ENCODE measurements around the gene RNF149.
"Not testable (repeated sequence)": the region's sequence is repeated elsewhere in the genome, so short reads cannot be mapped to it uniquely, and the experiment has no call there.

Gene RNF149

GRCh38 chr2:101244373-101244772 is 64.1 kb downstream of the RNF149 start:
- ATAC-seq (replicated peaks; ENCODE audit: extremely low read depth, poor library complexity, severe bottlenecking); H3K4me3 Mint-ChIP-seq; H3K36me3 Mint-ChIP-seq (ENCODE audit: insufficient read depth); H3K27me3 Mint-ChIP-seq; H3K27ac Mint-ChIP-seq (ENCODE audit: low read depth); DNase-seq (ENCODE audit: low spot score in 2 of 2); H3K9me3 Mint-ChIP-seq; H3K4me1 Mint-ChIP-seq: not testable (repeated sequence)

- Mint-ChIP-seq H3K36me3 (ENCODE audit: insufficient read depth) (no peaks in the 10 kb centered on the region), H3K4me1 (peaks cover 9% of the 10 kb centered on the region), H3K27me3 (no peaks in the 10 kb centered on the region), H3K9me3 (no peaks in the 10 kb centered on the region), H3K4me3 (no peak overlapping the region), H3K27ac (ENCODE audit: low read depth) (no peak overlapping the region)
- DNase-seq (ENCODE audit: low spot score in 2 of 2) (no peak), ATAC-seq (replicated peaks; ENCODE audit: extremely low read depth, poor library complexity, severe bottlenecking) (no peak)
Measured at GRCh38 chr2:101241158-101241557, 67.3 kb downstream of the RNF149 start.

GRCh38 chr2:101240694-101241093 is 67.8 kb downstream of the RNF149 start:
- H3K4me1 Mint-ChIP-seq; ATAC-seq (replicated peaks; ENCODE audit: extremely low read depth, poor library complexity, severe bottlenecking); H3K9me3 Mint-ChIP-seq; H3K4me3 Mint-ChIP-seq; H3K36me3 Mint-ChIP-seq (ENCODE audit: insufficient read depth); H3K27me3 Mint-ChIP-seq; H3K27ac Mint-ChIP-seq (ENCODE audit: low read depth); DNase-seq (ENCODE audit: low spot score in 2 of 2): not testable (repeated sequence)

- not testable (repeated sequence) for H3K4me3 Mint-ChIP-seq; H3K27me3 Mint-ChIP-seq; H3K27ac Mint-ChIP-seq (ENCODE audit: low read depth)
Measured at GRCh38 chr2:101239760-101240118, 68.8 kb downstream of the RNF149 start.

GRCh38 chr2:101238930-101239759 is 69.4 kb downstream of the RNF149 start:
- H3K4me1 Mint-ChIP-seq = peaks cover 9% of the 10 kb centered on the region
- no peak overlapping the region for H3K27ac Mint-ChIP-seq (ENCODE audit: low read depth)
- DNase-seq (ENCODE audit: low spot score in 2 of 2) (no peak), ATAC-seq (replicated peaks; ENCODE audit: extremely low read depth, poor library complexity, severe bottlenecking) (no peak)
- H3K27me3 Mint-ChIP-seq = no peaks in the 10 kb centered on the region
- no peak overlapping the region for H3K4me3 Mint-ChIP-seq
- no peaks in the 10 kb centered on the region for H3K9me3 Mint-ChIP-seq
- no peaks in the 10 kb centered on the region for H3K36me3 Mint-ChIP-seq (ENCODE audit: insufficient read depth)

More at GRCh38 chr2:101239760-101240118, 68.8 kb downstream of the RNF149 start:
- not testable (repeated sequence) for H3K36me3 Mint-ChIP-seq (ENCODE audit: insufficient read depth); ATAC-seq (replicated peaks; ENCODE audit: extremely low read depth, poor library complexity, severe bottlenecking); H3K9me3 Mint-ChIP-seq; H3K4me1 Mint-ChIP-seq; DNase-seq (ENCODE audit: low spot score in 2 of 2)

- H3K9me3 Mint-ChIP-seq; H3K27me3 Mint-ChIP-seq; H3K36me3 Mint-ChIP-seq (ENCODE audit: insufficient read depth); H3K4me1 Mint-ChIP-seq; H3K4me3 Mint-ChIP-seq; H3K27ac Mint-ChIP-seq (ENCODE audit: low read depth); DNase-seq (ENCODE audit: low spot score in 2 of 2); ATAC-seq (replicated peaks; ENCODE audit: extremely low read depth, poor library complexity, severe bottlenecking): not testable (repeated sequence)
Measured at GRCh38 chr2:101237944-101238343, 70.6 kb downstream of the RNF149 start.

GRCh38 chr2:101235956-101236355 is 72.5 kb downstream of the RNF149 start:
- H3K4me1 Mint-ChIP-seq = peaks cover 13% of the 10 kb centered on the region
- H3K4me3 Mint-ChIP-seq; ATAC-seq (replicated peaks; ENCODE audit: extremely low read depth, poor library complexity, severe bottlenecking); H3K9me3 Mint-ChIP-seq; DNase-seq (ENCODE audit: low spot score in 2 of 2); H3K27ac Mint-ChIP-seq (ENCODE audit: low read depth); H3K27me3 Mint-ChIP-seq; H3K36me3 Mint-ChIP-seq (ENCODE audit: insufficient read depth): not testable (repeated sequence)

GRCh38 chr2:101234169-101234938 is 74.1 kb downstream of the RNF149 start:
- H3K4me1 Mint-ChIP-seq = peaks cover 5% of the 10 kb centered on the region
- H3K4me3 Mint-ChIP-seq = no peak overlapping the region
- H3K27ac Mint-ChIP-seq (ENCODE audit: low read depth) = no peak overlapping the region
- no peaks in the 10 kb centered on the region for H3K9me3 Mint-ChIP-seq
- no peaks in the 10 kb centered on the region for H3K27me3 Mint-ChIP-seq
- ATAC-seq (replicated peaks; ENCODE audit: extremely low read depth, poor library complexity, severe bottlenecking) = no peak
- H3K36me3 Mint-ChIP-seq (ENCODE audit: insufficient read depth) = no peaks in the 10 kb centered on the region
- no peak for DNase-seq (ENCODE audit: low spot score in 2 of 2)

- no peak overlapping the region for H3K4me3 Mint-ChIP-seq
- no peak for ATAC-seq (replicated peaks; ENCODE audit: extremely low read depth, poor library complexity, severe bottlenecking)
- no peak overlapping the region for H3K27ac Mint-ChIP-seq (ENCODE audit: low read depth)
- H3K4me1 Mint-ChIP-seq = peaks cover 5% of the 10 kb centered on the region
- H3K27me3 Mint-ChIP-seq = no peaks in the 10 kb centered on the region
- DNase-seq (ENCODE audit: low spot score in 2 of 2) = no peak
- no peaks in the 10 kb centered on the region for H3K36me3 Mint-ChIP-seq (ENCODE audit: insufficient read depth)
- no peaks in the 10 kb centered on the region for H3K9me3 Mint-ChIP-seq
Measured at GRCh38 chr2:101232770-101233169, 75.7 kb downstream of the RNF149 start.

- Mint-ChIP-seq H3K36me3 (ENCODE audit: insufficient read depth) (no peaks in the 10 kb centered on the region), H3K9me3 (no peaks in the 10 kb centered on the region), H3K4me1 (peaks cover 5% of the 10 kb centered on the region), H3K27me3 (no peaks in the 10 kb centered on the region), H3K27ac (ENCODE audit: low read depth) (no peak overlapping the region), H3K4me3 (no peak overlapping the region)
- ATAC-seq (replicated peaks; ENCODE audit: extremely low read depth, poor library complexity, severe bottlenecking) (no peak), DNase-seq (ENCODE audit: low spot score in 2 of 2) (no peak)
Measured at GRCh38 chr2:101231937-101232730, 76.4 kb downstream of the RNF149 start.

GRCh38 chr2:101231240-101231639 is 77.3 kb downstream of the RNF149 start:
- H3K9me3 Mint-ChIP-seq = no peaks in the 10 kb centered on the region
- no peak for DNase-seq (ENCODE audit: low spot score in 2 of 2)
- no peak for ATAC-seq (replicated peaks; ENCODE audit: extremely low read depth, poor library complexity, severe bottlenecking)
- no peaks in the 10 kb centered on the region for H3K36me3 Mint-ChIP-seq (ENCODE audit: insufficient read depth)
- no peaks in the 10 kb centered on the region for H3K27me3 Mint-ChIP-seq
- peaks cover 5% of the 10 kb centered on the region for H3K4me1 Mint-ChIP-seq
- H3K27ac Mint-ChIP-seq (ENCODE audit: low read depth) = no peak overlapping the region
- no peak overlapping the region for H3K4me3 Mint-ChIP-seq

- ATAC-seq (replicated peaks; ENCODE audit: extremely low read depth, poor library complexity, severe bottlenecking) (no peak), DNase-seq (ENCODE audit: low spot score in 2 of 2) (no peak)
- no peaks in the 10 kb centered on the region for H3K27me3 Mint-ChIP-seq
- H3K27ac Mint-ChIP-seq (ENCODE audit: low read depth) = no peak overlapping the region
- peaks cover 5% of the 10 kb centered on the region for H3K4me1 Mint-ChIP-seq
- no peak overlapping the region for H3K4me3 Mint-ChIP-seq
- no peaks in the 10 kb centered on the region for H3K9me3 Mint-ChIP-seq
- no peaks in the 10 kb centered on the region for H3K36me3 Mint-ChIP-seq (ENCODE audit: insufficient read depth)
Measured at GRCh38 chr2:101230541-101231001, 77.9 kb downstream of the RNF149 start.

Data from central memory CD8-positive, alpha-beta T cell (primary cell).